HG02678 (cell line): ENCODE data around the gene LIG1.

Experiments
- ATAC-seq: cut with Tn5 transposase; IDR thresholded peaks from one replicate; pipeline ENCODE4 v1.9.1; 2021; ENCODE audit warnings: mild to moderate bottlenecking, moderate library complexity; ENCODE audit not compliant: unreplicated experiment

Gene LIG1

DNA sequence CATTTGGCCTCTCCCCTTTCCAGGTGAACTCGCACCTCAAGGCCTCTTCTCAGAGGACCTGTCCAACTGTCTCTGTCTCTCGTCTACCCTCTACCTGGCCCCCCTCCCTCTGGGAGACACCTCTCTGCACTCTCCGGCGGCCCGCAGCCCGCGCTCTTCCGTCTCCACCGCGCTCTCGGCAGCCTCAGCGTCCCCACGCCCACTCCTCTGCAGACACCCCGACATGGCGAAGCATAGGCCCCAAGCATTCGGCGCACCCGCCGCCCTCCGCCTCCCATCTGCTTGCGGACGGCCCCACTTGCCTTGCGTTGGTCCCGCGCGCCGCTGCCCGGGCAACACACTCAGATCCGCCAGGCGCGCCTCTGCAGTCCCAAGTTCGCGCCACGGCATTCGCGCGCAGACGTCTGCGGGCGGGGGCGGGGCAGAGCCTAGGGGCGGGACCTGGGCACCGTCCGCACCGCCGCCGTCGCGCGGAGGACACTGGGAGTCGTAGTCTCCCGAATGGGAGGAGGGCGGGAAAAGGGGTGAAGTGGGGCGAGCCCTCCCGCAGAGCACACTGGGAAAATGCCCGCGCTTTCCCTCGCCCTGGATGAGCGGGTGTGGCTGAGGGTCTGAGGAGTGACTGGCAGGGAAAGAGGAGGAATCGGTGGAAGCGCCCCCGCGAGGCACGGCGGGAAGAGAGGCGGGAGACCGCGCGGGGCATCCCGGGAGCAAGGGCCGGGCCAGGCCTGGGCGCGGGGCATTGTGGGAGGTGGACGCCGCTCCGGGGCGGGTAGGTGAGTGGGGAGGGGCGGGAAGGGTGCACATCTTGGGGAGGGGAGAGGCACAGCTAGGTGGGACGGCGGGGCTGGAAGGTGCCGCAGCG lies at the start of gene LIG1, which contains the start of gene ZSWIM9:
TSS of gene LIG1 (minus strand) at position 406 of the 865 bp plus-strand sequence. CDS start 4,778 bp downstream, outside the sequence.
TSS of gene ZSWIM9 (plus strand) at position 742 of the 865 bp plus-strand sequence. CDS start 1,123 bp downstream, outside the sequence.
- ATAC-seq: peak; percentile 82

DNA sequence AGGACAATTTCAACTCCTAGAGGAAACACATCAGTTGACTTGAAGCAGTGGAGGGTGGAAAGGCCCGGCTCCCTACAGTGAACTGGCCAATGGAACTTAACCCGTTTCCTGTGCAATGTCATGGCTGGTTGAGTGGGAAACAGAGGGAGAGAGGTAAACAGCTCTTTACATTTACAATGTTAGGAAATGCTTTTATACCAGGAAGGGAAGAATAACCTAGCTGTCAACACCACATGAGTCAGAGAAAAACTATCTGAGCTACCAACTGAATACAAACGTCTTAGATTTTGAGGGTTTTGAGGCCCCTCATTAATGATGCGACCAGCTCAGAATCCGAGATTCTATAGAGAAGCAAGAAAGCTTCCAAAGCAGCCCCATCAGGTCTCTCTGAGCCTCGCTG lies 48.9 kb upstream of the LIG1 start:
- ATAC-seq: no peak

GRCh38 chr19:48216933-48217332 lies 46.8 kb upstream of the LIG1 start:
- ATAC-seq: no peak

DNA sequence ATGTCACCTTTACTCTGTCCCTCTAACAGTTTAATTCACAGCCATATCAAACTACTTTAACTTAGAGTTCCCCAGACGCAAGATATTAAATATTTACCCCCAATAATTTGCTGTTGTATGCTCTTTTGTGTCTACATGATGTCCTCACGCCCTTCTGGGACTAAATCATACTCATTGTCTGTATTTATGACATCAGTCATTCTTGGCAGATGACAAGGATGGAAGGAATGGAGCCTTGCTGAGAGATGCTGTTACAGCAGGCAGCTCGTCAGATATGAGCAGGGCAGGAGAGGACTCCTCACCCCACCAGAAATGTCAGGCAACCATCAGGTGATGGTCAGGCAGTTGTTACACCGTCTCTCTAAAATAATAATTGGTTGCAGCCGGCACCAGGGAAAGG lies 43.8 kb upstream of the LIG1 start:
- ATAC-seq: no peak

GRCh38 chr19:48210005-48210404 lies 39.9 kb upstream of the LIG1 start:
- ATAC-seq: no peak

GRCh38 chr19:48206397-48207093 lies 36.4 kb upstream of the LIG1 start:
- no peak for ATAC-seq

DNA sequence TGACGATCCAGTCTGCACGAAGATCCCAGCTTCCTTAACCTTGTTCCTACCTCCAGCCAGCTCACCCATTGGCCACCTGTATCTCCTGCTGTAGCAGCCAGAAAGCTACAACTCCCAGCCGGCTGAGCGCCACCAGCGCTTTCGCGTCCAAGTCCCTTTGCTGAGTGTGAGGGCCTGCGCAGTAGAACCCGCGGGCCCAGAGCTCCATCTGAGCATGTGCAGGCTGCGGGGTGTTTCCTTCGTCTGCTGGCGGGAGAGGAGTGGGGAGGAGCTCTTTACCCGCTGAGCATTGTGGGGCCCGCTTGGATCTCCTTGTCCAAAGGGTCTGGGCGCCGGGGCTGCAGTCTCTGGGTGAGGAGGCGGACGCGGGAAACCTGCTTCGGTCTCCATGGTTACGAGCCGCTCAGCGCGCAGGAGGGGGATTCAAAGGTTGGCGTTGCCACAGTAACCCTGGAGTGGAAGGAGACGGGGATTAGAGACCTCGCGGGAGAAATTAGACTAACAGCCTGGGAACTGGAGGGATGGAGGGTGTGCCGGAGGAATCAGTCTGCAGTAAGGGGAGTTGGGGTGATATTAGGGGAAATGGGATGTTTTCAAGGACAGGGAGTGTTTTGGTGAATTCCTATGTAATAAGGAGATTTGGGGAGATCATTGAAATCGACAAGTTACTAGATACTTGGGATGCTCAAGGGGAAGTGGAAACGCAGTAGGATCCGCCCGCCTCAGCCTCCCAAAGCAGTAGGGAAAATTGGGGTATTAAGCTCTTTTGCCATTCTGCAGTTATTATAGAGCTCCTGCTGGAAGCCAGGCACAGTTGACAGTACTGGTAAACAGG lies 33.9 kb upstream of the LIG1 start:
- ATAC-seq: peak; percentile 91

DNA sequence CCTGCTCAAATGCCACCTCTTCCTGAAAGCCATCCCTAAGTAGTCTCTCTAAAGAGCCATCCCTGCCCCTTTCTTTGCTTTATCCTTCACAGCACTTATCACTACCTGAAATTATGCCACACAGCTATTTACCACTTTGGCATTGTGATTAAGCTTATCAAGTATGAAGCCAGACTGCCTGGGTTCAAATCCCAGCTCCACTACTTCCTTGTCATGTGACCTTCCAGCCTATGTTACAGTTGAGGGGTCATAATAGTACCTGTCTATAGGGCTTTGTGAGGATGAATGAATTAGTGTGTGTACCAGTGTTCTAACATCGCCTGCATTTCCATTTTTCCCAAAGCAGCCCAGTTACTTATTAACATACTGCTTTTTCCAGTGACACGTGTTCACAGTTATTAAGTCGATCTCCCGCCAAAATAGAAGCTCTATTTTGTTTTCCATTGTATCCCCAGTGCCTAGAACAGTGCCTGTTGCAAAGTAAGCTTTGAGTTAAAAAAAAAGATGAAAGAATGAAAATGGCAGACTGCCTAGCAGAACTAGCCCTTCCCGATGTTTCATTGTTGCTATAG lies 33.2 kb upstream of the LIG1 start:
- no peak for ATAC-seq

- ATAC-seq: no peak
Measured at GRCh38 chr19:48196933-48197665, 27.0 kb upstream of the LIG1 start.

GRCh38 chr19:48196321-48196763 lies 26.2 kb upstream of the LIG1 start:
- ATAC-seq: no peak

- ATAC-seq: no peak
Measured at GRCh38 chr19:48194844-48195830, 25.0 kb upstream of the LIG1 start.

GRCh38 chr19:48194041-48194843 lies 24.1 kb upstream of the LIG1 start:
- no peak for ATAC-seq

GRCh38 chr19:48192750-48193149 lies 22.6 kb upstream of the LIG1 start:
- ATAC-seq: no peak

DNA sequence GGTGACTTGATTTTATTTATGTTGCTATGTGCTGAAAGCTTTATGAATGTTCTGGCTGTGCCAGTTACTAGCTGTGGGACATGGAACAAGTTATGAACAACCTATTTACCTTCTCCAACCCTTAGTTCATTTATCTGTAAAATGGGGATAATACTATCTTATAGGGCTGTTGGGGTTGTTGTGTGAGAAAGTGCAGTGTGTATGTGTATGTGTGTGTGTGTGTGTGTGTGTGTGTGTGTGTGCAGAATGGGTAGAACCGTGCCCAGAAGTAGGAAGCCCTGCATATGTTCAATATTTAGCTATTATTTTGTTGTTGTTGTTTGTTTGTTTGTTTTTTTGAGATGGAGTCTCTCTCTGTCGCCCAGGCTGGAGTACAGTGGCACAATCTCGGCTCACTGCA lies 20.7 kb upstream of the LIG1 start:
- no peak for ATAC-seq

DNA sequence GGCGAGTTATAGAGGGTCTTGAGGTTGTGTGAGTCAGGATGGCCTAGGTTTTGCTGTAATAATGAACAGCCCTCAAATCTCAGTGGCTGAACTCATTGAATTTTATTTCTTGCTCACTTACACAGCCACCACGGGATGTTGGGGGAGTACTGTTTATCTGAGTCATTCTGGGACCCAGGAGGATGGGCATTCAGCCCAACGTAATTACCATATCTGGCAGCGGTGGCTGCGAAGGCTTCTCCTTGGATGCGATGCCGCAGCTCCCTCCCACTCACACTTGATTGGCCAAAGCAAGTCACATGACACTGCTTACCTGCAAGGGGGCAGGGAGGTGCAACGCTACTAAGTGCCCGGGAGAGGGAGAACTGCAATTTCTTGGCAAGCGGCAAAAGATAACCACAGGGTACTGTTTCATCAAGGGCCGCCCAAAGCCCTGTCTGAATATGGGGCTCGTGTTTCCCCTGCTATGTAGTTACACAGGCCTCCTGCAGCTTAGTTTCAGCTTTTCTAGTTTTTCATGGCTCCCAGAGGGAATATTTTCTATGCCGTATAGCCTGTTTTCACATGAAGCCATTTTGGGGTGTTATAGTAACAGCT lies 20.2 kb upstream of the LIG1 start:
- no peak for ATAC-seq

GRCh38 chr19:48186541-48186991 lies 16.4 kb upstream of the LIG1 start:
- ATAC-seq: peak; percentile 79

DNA sequence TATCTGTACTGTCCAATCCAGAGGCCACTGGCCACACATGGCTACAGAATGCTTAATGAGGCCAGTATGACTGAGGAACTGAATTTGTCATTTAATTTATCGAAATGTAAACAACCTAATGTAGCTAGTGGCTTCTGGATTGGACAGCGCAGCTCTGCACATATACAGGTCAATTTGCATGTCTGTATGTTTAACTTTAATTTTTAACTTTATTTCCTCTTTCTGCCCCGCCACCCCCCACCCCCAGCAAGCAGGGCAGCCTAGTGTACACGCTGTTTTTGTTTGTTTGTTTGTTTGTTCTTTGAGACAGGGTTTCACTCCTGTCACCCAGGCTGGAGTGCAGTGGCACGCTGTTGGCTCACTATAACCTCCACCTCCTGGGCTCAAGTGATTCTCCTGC lies 15.9 kb upstream of the LIG1 start:
- ATAC-seq: peak; percentile 34

DNA sequence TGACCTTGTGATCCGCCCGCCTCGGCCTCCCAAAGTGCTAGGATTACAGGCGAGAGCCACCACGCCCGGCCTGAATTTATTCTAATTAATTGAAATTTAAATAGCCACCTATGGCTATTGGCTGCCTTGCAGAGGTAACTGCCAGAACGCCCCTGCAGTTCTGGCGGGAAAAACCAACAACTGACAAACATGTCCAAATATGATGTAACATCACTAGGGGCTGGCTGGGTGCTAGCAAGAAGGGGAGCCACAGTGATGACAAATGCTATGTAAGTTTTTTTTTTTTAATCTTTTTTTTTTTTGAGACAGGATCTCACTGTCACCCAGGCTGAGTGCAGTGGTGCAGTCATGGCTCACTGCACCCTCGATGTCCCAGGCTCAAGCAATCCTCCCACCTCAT lies 13.2 kb upstream of the LIG1 start:
- no peak for ATAC-seq
